HCT116 (cell line): ENCODE measurements around the gene CECR2. TPM values are rescaled to one million over a fixed set of nuclear protein-coding genes. Genes with fewer than 3 reads are reported as not detected.

Experiments used
- ATAC-seq: fragments of 200-7000 bp; cut with Tn5 transposase; 2 replicates; pipeline ENCODE4 v1.9.1; 2020; ENCODE audit warnings: mild to moderate bottlenecking, moderate library complexity
- BruUV-seq: library from RNA; stranded (reverse); fragments of 400-500 nt; replicated peaks from 2 replicates; lab custom pipeline; 2021; lab: Mats Ljungman, UMichigan
- CTCF ChIA-PET: fragments of 300-600 bp; sonication (Branson Sonifier 250); formaldehyde crosslinking; loops from one replicate; lab custom pipeline; 2021; ENCODE audit warnings: antibody characterized with exemption; lab: Charles Lee
- POLR2A ChIA-PET: fragments of 300-600, 350-600 bp; sonication (Branson Sonifier 250); formaldehyde crosslinking; loops from one replicate; lab custom pipeline; 2021; ENCODE audit warnings: antibody characterized with exemption; lab: Charles Lee
- RAD21 ChIA-PET, 2 experiments: fragments of 300-600 bp; sonication (Branson Sonifier 250); formaldehyde crosslinking; loops; one replicate each; lab custom pipeline; 2023; ENCODE audit warnings: low total read pairs in 2 of 2; ENCODE audit not compliant: uncharacterized antibody in 2 of 2, unreplicated experiment in 2 of 2, low non-redundant PET in 1 of 2; lab: Charles Lee
- DNase-seq: peaks from one replicate; pipeline ENCODE4 v3.0.0-alpha.2; 2010; ENCODE audit warnings: low read depth, low spot score
- H2AFZ ChIP-seq: fragments of 200-600 bp; shearing (Covaris generic), sonication (generic); 2 replicates; pipeline ENCODE4 v1.6.1; 2017; ENCODE audit warnings: low read depth, mixed run types, mixed read lengths, antibody characterized with exemption, low read length; ENCODE audit not compliant: poor library complexity, severe bottlenecking
- H3K27ac ChIP-seq: 2 replicates; pipeline ENCODE4 v1.5.1; 2012; ENCODE audit warnings: low read depth, low read length
- H3K27me3 ChIP-seq: fragments of 200-600 bp; sonication (generic); 2 replicates; pipeline ENCODE4 v1.6.1; 2016; ENCODE audit warnings: mixed run types, low read length, mixed read lengths; ENCODE audit not compliant: insufficient read depth
- H3K36me3 ChIP-seq, 2 experiments: fragments of 200-500 bp in 1 of 2; fragments of 200-600 bp in 1 of 2; sonication (Bioruptor generic) in 1 of 2; sonication (generic) in 1 of 2; 2 replicates each; pipeline versions ENCODE4 v1.5.1 to v1.6.1; 2014 to 2016; ENCODE audit warnings: low read length in 2 of 2, inconsistent platforms in 1 of 2, mixed read lengths in 1 of 2, mixed run types in 1 of 2; ENCODE audit not compliant: insufficient read depth in 2 of 2, control insufficient read depth in 1 of 2
- H3K4me1 ChIP-seq, 2 experiments: fragments of 200-600 bp in 1 of 2; sonication (generic) in 1 of 2; 2 replicates each; pipeline versions ENCODE4 v1.5.1 to v1.6.1; 2012 to 2017; ENCODE audit warnings: low read length in 2 of 2, inconsistent platforms in 1 of 2, mild to moderate bottlenecking in 1 of 2, mixed read lengths in 1 of 2, mixed run types in 1 of 2, moderate library complexity in 1 of 2; ENCODE audit not compliant: insufficient read depth in 2 of 2, control insufficient read depth in 1 of 2
- H3K4me2 ChIP-seq: fragments of 200-600 bp; sonication (generic); 2 replicates; pipeline ENCODE4 v1.6.1; 2017; ENCODE audit warnings: mixed run types, low read length, mixed read lengths
- H3K4me3 ChIP-seq, 2 experiments: fragments of 200-600 bp in 1 of 2; sonication (generic) in 1 of 2; replicated peaks in 1 of 2; 2 replicates each; pipeline ENCODE4 v1.5.1; 2011 to 2016; ENCODE audit warnings: low read length in 2 of 2, control low read depth in 1 of 2, low read depth in 1 of 2, mild to moderate bottlenecking in 1 of 2, mixed read lengths in 1 of 2, mixed run types in 1 of 2
- H3K79me2 ChIP-seq: fragments of 200-600 bp; sonication (generic); 2 replicates; pipeline ENCODE4 v1.6.1; 2017; ENCODE audit warnings: mild to moderate bottlenecking, mixed run types, low read length, moderate library complexity, mixed read lengths; ENCODE audit not compliant: insufficient read depth
- H3K9ac ChIP-seq: fragments of 200-600 bp; sonication (generic); 2 replicates; pipeline ENCODE4 v1.6.1; 2016; ENCODE audit warnings: low read length, mixed read lengths
- H3K9me2 ChIP-seq: fragments of 200-600 bp; sonication (generic), shearing (Covaris generic); 2 replicates; pipeline ENCODE4 v1.6.1; 2017; ENCODE audit warnings: mixed run types, mild to moderate bottlenecking, moderate library complexity; ENCODE audit not compliant: insufficient read depth
- H3K9me3 ChIP-seq, 2 experiments: fragments of 200-500 bp in 1 of 2; fragments of 200-600 bp in 1 of 2; sonication (Bioruptor generic) in 1 of 2; sonication (generic) in 1 of 2; 2 replicates each; pipeline ENCODE4 v1.6.1; 2014 to 2017; ENCODE audit warnings: low read length in 2 of 2, mixed read lengths in 2 of 2, inconsistent platforms in 1 of 2, low read depth in 1 of 2, mild to moderate bottlenecking in 1 of 2, mixed run types in 1 of 2, moderate library complexity in 1 of 2; ENCODE audit not compliant: control insufficient read depth in 1 of 2, insufficient read depth in 1 of 2
- H4K20me1 ChIP-seq: fragments of 200-600 bp; sonication (generic), shearing (Covaris generic); 2 replicates; pipeline ENCODE4 v1.6.1; 2017; ENCODE audit warnings: mixed run types, mild to moderate bottlenecking, moderate library complexity; ENCODE audit not compliant: insufficient read depth
- CBX3 ChIP-seq: IDR thresholded peaks from 2 replicates; pipeline ENCODE4 v1.6.1; 2012; ENCODE audit warnings: low read depth
- CEBPB ChIP-seq: IDR thresholded peaks from 2 replicates; pipeline ENCODE4 v1.6.1; 2012; ENCODE audit warnings: low read depth
- EZH2 ChIP-seq: fragments of 200-600 bp; sonication (generic); IDR thresholded peaks from 2 replicates; pipeline ENCODE4 v1.6.1; 2017; ENCODE audit warnings: antibody characterized with exemption, mixed run types
- JUND ChIP-seq: IDR thresholded peaks from 2 replicates; pipeline ENCODE4 v1.6.1; 2012
- POLR2A ChIP-seq: IDR thresholded peaks from 2 replicates; pipeline ENCODE4 v1.7.0; 2011; ENCODE audit warnings: borderline replicate concordance; ENCODE audit not compliant: insufficient read depth, insufficient read length; ENCODE audit errors: extremely low read depth
- SIN3A ChIP-seq: IDR thresholded peaks from 2 replicates; pipeline ENCODE4 v1.6.1; 2012; ENCODE audit warnings: low read depth
- intact Hi-C: fragments of 100-400 bp; cut with micrococcal nuclease; formaldehyde crosslinking; loops from 2 replicates; pipeline ENCODE4 v1.10.0; 2022
- total RNA-seq: library from RNA; stranded (reverse); gene quantifications from one replicate; pipeline ENCODE4 v1.2.1, GENCODE V29; 2021; ENCODE audit not compliant: unreplicated experiment
- TF ChIP-seq, protein P1 (sequence below), 3 experiments: fragments of 200-600 bp in 1 of 3; sonication (generic) in 1 of 3; IDR thresholded peaks in 2 of 3; conservative IDR thresholded peaks in 1 of 3; 2 replicates each; pipeline ENCODE4 v1.5.1; 2012 to 2017; ENCODE audit warnings: low read depth in 2 of 3, low read length in 2 of 3, antibody characterized with exemption in 1 of 3, borderline replicate concordance in 1 of 3, control low read depth in 1 of 3, mild to moderate bottlenecking in 1 of 3, mixed read lengths in 1 of 3, mixed run types in 1 of 3, moderate library complexity in 1 of 3; ENCODE audit not compliant: insufficient read depth in 1 of 3
- TF ChIP-seq, protein P2 (sequence below): IDR thresholded peaks from 2 replicates; pipeline ENCODE4 v1.6.1; 2012

The CECR2 gene
- total RNA-seq, 1 experiment from 2014 or later, result 6.0 TPM

DNA sequence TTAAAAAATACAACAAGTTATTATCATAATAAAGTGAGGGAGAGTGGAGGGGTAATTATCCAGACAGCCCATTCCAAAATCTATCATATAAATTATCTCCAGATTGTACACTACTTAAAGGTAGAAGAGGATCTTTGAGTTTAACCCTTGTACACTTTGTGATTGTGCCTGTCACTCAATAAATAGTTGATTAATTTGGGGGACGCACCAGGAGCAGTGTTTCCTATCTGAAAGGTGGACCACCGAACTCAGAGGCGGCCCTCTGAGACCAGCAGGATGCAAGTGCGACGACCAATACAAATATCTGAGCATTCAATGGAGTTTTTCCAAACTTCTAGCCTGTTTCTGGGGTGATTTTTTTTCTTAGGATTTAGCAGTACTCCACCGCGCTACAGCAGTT is 1.1 kb upstream of the CECR2 start:
- intact Hi-C loops, result loop anchor here (2.0 to 5.0 kb wide), 2 partner anchors 133 to 196 kb away; no protein-coding TSS in a partner anchor
- ChIA-PET POLR2A (interaction anchor here (1.0 to 1.4 kb wide), 2 partner anchors 9 to 22 kb away, joined by 3 to 4 read pairs; no protein-coding TSS in a partner anchor), CTCF (interaction anchor here (1.0 to 1.3 kb wide), 3 partner anchors 9 to 197 kb away, joined by 4 read pairs; no protein-coding TSS in a partner anchor), RAD21 (no interaction called here)
- no peak for TF ChIP-seq SIN3A
- TF ChIP-seq, protein P1, sequence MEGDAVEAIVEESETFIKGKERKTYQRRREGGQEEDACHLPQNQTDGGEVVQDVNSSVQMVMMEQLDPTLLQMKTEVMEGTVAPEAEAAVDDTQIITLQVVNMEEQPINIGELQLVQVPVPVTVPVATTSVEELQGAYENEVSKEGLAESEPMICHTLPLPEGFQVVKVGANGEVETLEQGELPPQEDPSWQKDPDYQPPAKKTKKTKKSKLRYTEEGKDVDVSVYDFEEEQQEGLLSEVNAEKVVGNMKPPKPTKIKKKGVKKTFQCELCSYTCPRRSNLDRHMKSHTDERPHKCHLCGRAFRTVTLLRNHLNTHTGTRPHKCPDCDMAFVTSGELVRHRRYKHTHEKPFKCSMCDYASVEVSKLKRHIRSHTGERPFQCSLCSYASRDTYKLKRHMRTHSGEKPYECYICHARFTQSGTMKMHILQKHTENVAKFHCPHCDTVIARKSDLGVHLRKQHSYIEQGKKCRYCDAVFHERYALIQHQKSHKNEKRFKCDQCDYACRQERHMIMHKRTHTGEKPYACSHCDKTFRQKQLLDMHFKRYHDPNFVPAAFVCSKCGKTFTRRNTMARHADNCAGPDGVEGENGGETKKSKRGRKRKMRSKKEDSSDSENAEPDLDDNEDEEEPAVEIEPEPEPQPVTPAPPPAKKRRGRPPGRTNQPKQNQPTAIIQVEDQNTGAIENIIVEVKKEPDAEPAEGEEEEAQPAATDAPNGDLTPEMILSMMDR (IDR thresholded peaks at IDR 0.05 in 2 of 3, conservative IDR thresholded peaks at IDR 0.05 in 1 of 3; ENCODE audit: borderline replicate concordance in 1 of 3, insufficient read depth in 1 of 3, low read depth in 2 of 3, low read length in 2 of 3), result no peak
- TF ChIP-seq, protein P2, sequence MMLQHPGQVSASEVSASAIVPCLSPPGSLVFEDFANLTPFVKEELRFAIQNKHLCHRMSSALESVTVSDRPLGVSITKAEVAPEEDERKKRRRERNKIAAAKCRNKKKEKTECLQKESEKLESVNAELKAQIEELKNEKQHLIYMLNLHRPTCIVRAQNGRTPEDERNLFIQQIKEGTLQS, result no peak
- no peak for TF ChIP-seq EZH2
- no peak for TF ChIP-seq CEBPB
- no peak for TF ChIP-seq CBX3
- TF ChIP-seq JUND, result no peak
- no peak for TF ChIP-seq POLR2A
- Histone ChIP-seq H3K9ac (peak overlapping the region; percentile 49; the same call in 1 of the 2 replicates), H3K4me2 (peak overlapping the region; percentile 98), H4K20me1 (no peaks in the 10 kb centered on the region), H3K27me3 (no peaks in the 10 kb centered on the region), H2AFZ (peak overlapping the region; percentile 59), H3K27ac (no peak overlapping the region; the same call in 1 of the 2 replicates), H3K4me3 (peak overlapping the region; percentile 59 to 70), H3K9me3 (no peaks in the 10 kb centered on the region), H3K9me2 (no peaks in the 10 kb centered on the region), H3K79me2 (no peaks in the 10 kb centered on the region), H3K36me3 (no peaks in the 10 kb centered on the region), H3K4me1 (peaks cover 21 to 26% of the 10 kb centered on the region in 2 experiments; a peak in 3 of 4 replicates)
- DNase-seq (no peak), ATAC-seq (no peak)
- BruUV-seq, result no TSS peak
